Skeletal muscle tissue (tissue), 4 donors: Measurements from ENCODE around the gene GRAMD2A. TPM values are rescaled to one million over a fixed set of nuclear protein-coding genes. Genes with fewer than 3 reads are reported as not detected.

ENCODE experiments used
- H3K27ac ChIP-seq: one replicate; pipeline ENCODE4 v1.7.0; 2013; ENCODE audit warnings: mild to moderate bottlenecking, low read depth, low read length, inconsistent platforms
- H3K27me3 ChIP-seq, 3 donors: one replicate each; pipeline ENCODE4 v1.7.0; 2013; ENCODE audit warnings: low read length in 3 of 3; ENCODE audit not compliant: control insufficient read depth in 3 of 3, insufficient read depth in 3 of 3
- H3K36me3 ChIP-seq, 3 donors: one replicate each; pipeline ENCODE4 v1.7.0; 2013; ENCODE audit warnings: low read length in 3 of 3; ENCODE audit not compliant: control insufficient read depth in 3 of 3, insufficient read depth in 3 of 3
- H3K4me1 ChIP-seq, 3 donors: one replicate each; pipeline ENCODE4 v1.7.0; 2013; ENCODE audit warnings: low read length in 3 of 3, mild to moderate bottlenecking in 3 of 3; ENCODE audit not compliant: control insufficient read depth in 3 of 3, insufficient read depth in 3 of 3
- H3K4me3 ChIP-seq, 3 donors: one replicate each; pipeline ENCODE4 v1.7.0; 2013; ENCODE audit warnings: low read length in 3 of 3
- H3K9ac ChIP-seq, 3 donors: one replicate each; pipeline ENCODE4 v1.7.0; 2013; ENCODE audit warnings: low read length in 3 of 3, mild to moderate bottlenecking in 3 of 3, moderate library complexity in 2 of 3, low read depth in 1 of 3
- H3K9me3 ChIP-seq, 3 donors: one replicate each; pipeline ENCODE4 v1.7.0; 2013; ENCODE audit warnings: low read length in 3 of 3; ENCODE audit not compliant: control insufficient read depth in 3 of 3
- total RNA-seq: library from RNA; depleted of rRNA; stranded (reverse); fragments of >200 nt; gene quantifications from one replicate; pipeline ENCODE4 v1.2.3, GENCODE V29; 2014
- donor health status: Osteomylitis.

Gene GRAMD2A
- total RNA-seq, 1 donor from 2014 or later, result 2.1 TPM

- Histone ChIP-seq H3K27ac (peak overlapping the region; percentile 87), H3K9me3 (no peaks in the 10 kb centered on the region), H3K4me1 (peaks cover 63 to 90% (median 65%) of the 10 kb centered on the region in 3 donors), H3K36me3 (peaks cover 71 to 78% (median 73%) of the 10 kb centered on the region in 3 donors), H3K4me3 (peak overlapping the region in 2 of 3 donors; percentile 19 to 35), H3K27me3 (no peaks in the 10 kb centered on the region), H3K9ac (peak overlapping the region; percentile 45 to 83 (median 59))
These were observed 4.7 kb upstream of the GRAMD2A start for GRCh38 chr15:72202302-72202701.

GRCh38 chr15:72201391-72201921, 3.9 kb upstream of the GRAMD2A start:
- Histone ChIP-seq H3K9ac (peak overlapping the region; percentile 39 to 83 (median 71)), H3K27ac (peak overlapping the region; percentile 87), H3K27me3 (peaks cover 0 to 4% (median 3%) of the 10 kb centered on the region in 3 donors), H3K36me3 (peaks cover 63 to 70% (median 64%) of the 10 kb centered on the region in 3 donors), H3K9me3 (no peaks in the 10 kb centered on the region), H3K4me3 (peak overlapping the region in 2 of 3 donors; percentile 28 to 49), H3K4me1 (peaks cover 61 to 88% (median 65%) of the 10 kb centered on the region in 3 donors)

GRCh38 chr15:72200395-72201237, 3.0 kb upstream of the GRAMD2A start:
- Histone ChIP-seq H3K4me3 (peak overlapping the region in 2 of 3 donors; percentile 22 to 41), H3K36me3 (peaks cover 55 to 62% (median 56%) of the 10 kb centered on the region in 3 donors), H3K27me3 (peaks cover 0 to 4% (median 3%) of the 10 kb centered on the region in 3 donors), H3K9ac (peak overlapping the region; percentile 25 to 83 (median 39)), H3K4me1 (peaks cover 59 to 83% (median 59%) of the 10 kb centered on the region in 3 donors), H3K27ac (peak overlapping the region; percentile 87), H3K9me3 (no peaks in the 10 kb centered on the region)

- Histone ChIP-seq H3K36me3 (peaks cover 46 to 53% (median 47%) of the 10 kb centered on the region in 3 donors), H3K27ac (peak overlapping the region; percentile 87)
These were observed 2.2 kb upstream of the GRAMD2A start for GRCh38 chr15:72199721-72200212.

GRCh38 chr15:72199205-72199515, 1.6 kb upstream of the GRAMD2A start:
- Histone ChIP-seq H3K27me3 (peaks cover 0 to 4% (median 3%) of the 10 kb centered on the region in 3 donors), H3K36me3 (peaks cover 40 to 47% (median 42%) of the 10 kb centered on the region in 3 donors), H3K4me3 (no peak overlapping the region), H3K4me1 (peaks cover 51 to 70% (median 53%) of the 10 kb centered on the region in 3 donors), H3K9me3 (no peaks in the 10 kb centered on the region), H3K9ac (no peak overlapping the region), H3K27ac (no peak overlapping the region)

More at GRCh38 chr15:72199721-72200212, 2.2 kb upstream of the GRAMD2A start:
- H3K4me1 ChIP-seq, result peaks cover 57 to 76% (median 57%) of the 10 kb centered on the region in 3 donors
- no peaks in the 10 kb centered on the region for H3K9me3 ChIP-seq
- peak overlapping the region in 1 of 3 donors; percentile 39 for H3K9ac ChIP-seq
- H3K4me3 ChIP-seq, result no peak overlapping the region
- H3K27me3 ChIP-seq, result peaks cover 0 to 4% (median 3%) of the 10 kb centered on the region in 3 donors

- no peak overlapping the region for H3K9ac ChIP-seq
- peaks cover 45 to 65% (median 47%) of the 10 kb centered on the region in 3 donors for H3K4me1 ChIP-seq
- H3K27me3 ChIP-seq, result peaks cover 0 to 4% (median 3%) of the 10 kb centered on the region in 3 donors
- no peak overlapping the region for H3K27ac ChIP-seq
- H3K36me3 ChIP-seq, result peaks cover 34 to 45% (median 39%) of the 10 kb centered on the region in 3 donors
- H3K4me3 ChIP-seq, result peak overlapping the region in 1 of 3 donors; percentile 13
- H3K9me3 ChIP-seq, result no peaks in the 10 kb centered on the region
These were observed 993 bp upstream of the GRAMD2A start for GRCh38 chr15:72198356-72199204.

- Histone ChIP-seq H3K9me3 (no peaks in the 10 kb centered on the region), H3K36me3 (peaks cover 19 to 31% (median 25%) of the 10 kb centered on the region in 3 donors), H3K4me3 (peak overlapping the region; percentile 43 to 46 (median 45)), H3K4me1 (peaks cover 29 to 49% (median 31%) of the 10 kb centered on the region in 3 donors), H3K27me3 (peaks cover 0 to 4% (median 3%) of the 10 kb centered on the region in 3 donors), H3K27ac (no peak overlapping the region), H3K9ac (peak overlapping the region in 1 of 3 donors; percentile 23)
These were observed 537 bp downstream of the GRAMD2A start for GRCh38 chr15:72197041-72197459.

- Histone ChIP-seq H3K36me3 (peaks cover 14 to 28% (median 23%) of the 10 kb centered on the region in 3 donors), H3K4me1 (peaks cover 24 to 44% (median 26%) of the 10 kb centered on the region in 3 donors), H3K9me3 (no peaks in the 10 kb centered on the region), H3K27me3 (peaks cover 0 to 4% (median 3%) of the 10 kb centered on the region in 3 donors), H3K4me3 (no peak overlapping the region), H3K27ac (no peak overlapping the region), H3K9ac (no peak overlapping the region)
These were observed 1.1 kb downstream of the GRAMD2A start for GRCh38 chr15:72196409-72197040.

GRCh38 chr15:72195101-72195511, 2.5 kb downstream of the GRAMD2A start:
- Histone ChIP-seq H3K27ac (no peak overlapping the region), H3K4me1 (peaks cover 10 to 30% (median 13%) of the 10 kb centered on the region in 3 donors), H3K9ac (no peak overlapping the region), H3K36me3 (peaks cover 10 to 17% (median 14%) of the 10 kb centered on the region in 3 donors), H3K27me3 (peaks cover 0 to 4% (median 3%) of the 10 kb centered on the region in 3 donors), H3K9me3 (no peaks in the 10 kb centered on the region), H3K4me3 (no peak overlapping the region)
